ENCODE data around the gene CDC42EP4. TPM values are rescaled to one million over a fixed set of nuclear protein-coding genes. Genes with fewer than 3 reads are reported as not detected.

CDC42EP4 gene
- total RNA-seq, 1 experiment from 2014 or later: 11.0 TPM

- DNase-seq (ENCODE audit: unreplicated experiment): no peak
- POLR2A ChIA-PET: interaction anchor here (0.5 kb wide), 1 partner anchor 42 kb away, joined by 3 read pairs; no protein-coding TSS in a partner anchor
- Mint-ChIP-seq H3K36me3 (ENCODE audit: insufficient read depth, unreplicated experiment) (peaks cover 29% of the 10 kb centered on the region), H3K4me1 (ENCODE audit: insufficient read depth, unreplicated experiment) (peaks cover 26% of the 10 kb centered on the region), H3K9me3 (ENCODE audit: unreplicated experiment) (no peaks in the 10 kb centered on the region), H3K27me3 (ENCODE audit: insufficient read depth, unreplicated experiment) (no peaks in the 10 kb centered on the region), H3K4me3 (ENCODE audit: unreplicated experiment) (no peak overlapping the region), H3K27ac (ENCODE audit: low read depth, unreplicated experiment) (no peak overlapping the region)
- no TSS peak for BruUV-seq (replicated peaks)
- CTCF ChIA-PET: interaction anchor here (1.1 to 3.5 kb wide), 3 partner anchors 26 to 86 kb away, joined by 3 to 12 read pairs (median 6); no protein-coding TSS in a partner anchor
- intact Hi-C loops (cut with micrococcal nuclease): no loop called here
- no peak for TF ChIP-seq CTCF (IDR thresholded peaks at IDR 0.05; ENCODE audit: unreplicated experiment)
Measured at GRCh38 chr17:73284354-73284753, 27.4 kb downstream of the CDC42EP4 start.

GRCh38 chr17:73283841-73284282, 27.9 kb downstream of the CDC42EP4 start:
- CTCF ChIA-PET: interaction anchor here (0.8 to 3.5 kb wide), 4 partner anchors 27 to 745 kb away, joined by 3 to 12 read pairs (median 4); no protein-coding TSS in a partner anchor
- intact Hi-C loops (cut with micrococcal nuclease): no loop called here
- BruUV-seq (replicated peaks): TSS peak; percentile 56
- DNase-seq (ENCODE audit: unreplicated experiment): no peak
- Mint-ChIP-seq H3K27ac (ENCODE audit: low read depth, unreplicated experiment) (no peak overlapping the region), H3K9me3 (ENCODE audit: unreplicated experiment) (no peaks in the 10 kb centered on the region), H3K4me3 (ENCODE audit: unreplicated experiment) (no peak overlapping the region), H3K4me1 (ENCODE audit: insufficient read depth, unreplicated experiment) (peaks cover 29% of the 10 kb centered on the region), H3K36me3 (ENCODE audit: insufficient read depth, unreplicated experiment) (peaks cover 29% of the 10 kb centered on the region), H3K27me3 (ENCODE audit: insufficient read depth, unreplicated experiment) (no peaks in the 10 kb centered on the region)
- POLR2A ChIA-PET: interaction anchor here (0.5 kb wide), 1 partner anchor 42 kb away, joined by 3 read pairs; no protein-coding TSS in a partner anchor
- TF ChIP-seq CTCF (IDR thresholded peaks at IDR 0.05; ENCODE audit: unreplicated experiment): no peak

- no peak overlapping the region for H3K27ac Mint-ChIP-seq (ENCODE audit: low read depth, unreplicated experiment)
- no peaks in the 10 kb centered on the region for H3K27me3 Mint-ChIP-seq (ENCODE audit: insufficient read depth, unreplicated experiment)
- no peaks in the 10 kb centered on the region for H3K9me3 Mint-ChIP-seq (ENCODE audit: unreplicated experiment)
- TF ChIP-seq CTCF (IDR thresholded peaks at IDR 0.05; ENCODE audit: unreplicated experiment): no peak
- no TSS peak for BruUV-seq (replicated peaks)
- intact Hi-C loops (cut with micrococcal nuclease): no loop called here
- DNase-seq (ENCODE audit: unreplicated experiment): no peak
- H3K4me3 Mint-ChIP-seq (ENCODE audit: unreplicated experiment): no peak overlapping the region
- POLR2A ChIA-PET: no interaction called here
- H3K36me3 Mint-ChIP-seq (ENCODE audit: insufficient read depth, unreplicated experiment): peaks cover 29% of the 10 kb centered on the region
- CTCF ChIA-PET: interaction anchor here (0.8 to 3.5 kb wide), 2 partner anchors 87 to 745 kb away, joined by 3 to 12 read pairs; no protein-coding TSS in a partner anchor
- peaks cover 30% of the 10 kb centered on the region for H3K4me1 Mint-ChIP-seq (ENCODE audit: insufficient read depth, unreplicated experiment)
Measured at GRCh38 chr17:73283250-73283649, 28.6 kb downstream of the CDC42EP4 start.

- Mint-ChIP-seq H3K36me3 (ENCODE audit: insufficient read depth, unreplicated experiment) (peaks cover 29% of the 10 kb centered on the region), H3K27me3 (ENCODE audit: insufficient read depth, unreplicated experiment) (no peaks in the 10 kb centered on the region), H3K4me1 (ENCODE audit: insufficient read depth, unreplicated experiment) (peaks cover 25% of the 10 kb centered on the region), H3K4me3 (ENCODE audit: unreplicated experiment) (no peak overlapping the region), H3K27ac (ENCODE audit: low read depth, unreplicated experiment) (no peak overlapping the region), H3K9me3 (ENCODE audit: unreplicated experiment) (no peaks in the 10 kb centered on the region)
- intact Hi-C loops (cut with micrococcal nuclease): no loop called here
- POLR2A ChIA-PET: no interaction called here
- DNase-seq (ENCODE audit: unreplicated experiment): no peak
- CTCF ChIA-PET: interaction anchor here (3.5 kb wide), 1 partner anchor 88 kb away, joined by 12 read pairs; no protein-coding TSS in a partner anchor
- TF ChIP-seq CTCF (IDR thresholded peaks at IDR 0.05; ENCODE audit: unreplicated experiment): no peak
- no TSS peak for BruUV-seq (replicated peaks)
Measured at GRCh38 chr17:73282629-73283028, 29.2 kb downstream of the CDC42EP4 start.

Measured in MCF 10A (cell line).